ENCODE data around the gene C15orf62.

GRCh38 chr15:40792394-40792793, 22.6 kb downstream of the C15orf62 start:
- TF ChIP-seq POLR2A (IDR thresholded peaks at IDR 0.05) (no peak), CTCF (IDR thresholded peaks at IDR 0.05) (no peak)

All from suprapubic skin (tissue), 3 donors.